MM.1S (cell line): ENCODE measurements around the gene ITGA6.

ENCODE experiments used
- CTCF ChIP-seq: fragments of 300-600 bp; sonication (generic); IDR thresholded peaks from 2 replicates; pipeline ENCODE4 v1.5.1; 2016; ENCODE audit warnings: antibody characterized with exemption, low read length, mixed read lengths
- EZH2 ChIP-seq: fragments of 300-600 bp; sonication (generic); optimal IDR thresholded peaks from 2 replicates; pipeline ENCODE3; 2017; ENCODE audit warnings: low read depth, mild to moderate bottlenecking, antibody characterized with exemption, low read length, mixed read lengths

- no peak for TF ChIP-seq EZH2
- TF ChIP-seq CTCF: no peak
Observed at GRCh38 chr2:172518995-172519394, 91.6 kb downstream of the ITGA6 start.
